ENCODE results near the gene DNAJC25. TPM values are rescaled to one million over a fixed set of nuclear protein-coding genes. Genes with fewer than 3 reads are reported as not detected.

Gene DNAJC25
- total RNA-seq (2014; rRNA removed; shearing (Covaris generic)), result 8.9 and 9.6 TPM in 2 replicates
- polyA plus RNA-seq (2016; fragmentation: Nextera tagmentation; extraction: Ambion mirVana), result 6.8 and 8.4 TPM in 2 replicates
- long read RNA-seq, partial matches to known transcripts, result 1 of 1 reads
- long read RNA-seq, other reads (novel, unspliced or antisense), result 0 of 1 reads

- peak within 1 kb of the TSS; percentile 96 for H2AFZ ChIP-seq
- H3K9me3 Mint-ChIP-seq, result no peaks in the 10 kb centered on the region
- H3K4me3 ChIP-seq, result peak within 1 kb of the TSS; percentile 78
- no peaks in the 10 kb centered on the region for H3K36me3 ChIP-seq (ENCODE audit: insufficient read depth)
- peak; percentile 93 for ATAC-seq
- peaks cover 49% of the 10 kb centered on the region for H3K79me2 ChIP-seq (replicated peaks; ENCODE audit: insufficient read depth)
- no peaks in the 10 kb centered on the region for H3K9me2 ChIP-seq (ENCODE audit: insufficient read depth)
- H4K20me1 ChIP-seq (replicated peaks; ENCODE audit: insufficient read depth), result peaks cover 13% of the 10 kb centered on the region; the same call in 1 of the 2 replicates
- peaks cover 30% of the 10 kb centered on the region for H3K4me1 Mint-ChIP-seq
- peak within 1 kb of the TSS; percentile 86 for H3K4me2 ChIP-seq
- H3K27me3 ChIP-seq (ENCODE audit: insufficient read depth), result no peaks in the 10 kb centered on the region
- peak within 1 kb of the TSS; percentile 95 for H3K4me3 Mint-ChIP-seq
- no peaks in the 10 kb centered on the region for H3F3A ChIP-seq (replicated peaks; ENCODE audit: low read depth)
- H3K27ac Mint-ChIP-seq, result peak within 1 kb of the TSS; percentile 79
- H3K4me1 ChIP-seq (ENCODE audit: insufficient read depth), result peaks cover 8% of the 10 kb centered on the region
- 0 out of 2 replicates have a peak within 1 kb of the TSS, but pooled peaks have one; percentile 79 for H3K27ac ChIP-seq (ENCODE audit: low read depth)
- peak; percentile 99 for DNase-seq (ENCODE audit: low spot score)
- no peaks in the 10 kb centered on the region for H3K36me3 Mint-ChIP-seq (ENCODE audit: low read depth)
- TF ChIP-seq EZH2phosphoT487 (IDR thresholded peaks at IDR 0.05; ENCODE audit: unreplicated experiment) (no peak), CREB1 (CRISPR knock-in tag; IDR thresholded peaks at IDR 0.05; ENCODE audit: low read depth) (peak; percentile 91), ETS1 (IDR thresholded peaks at IDR 0.05) (no peak; the same call in 1 of the 2 replicates), ZNF331 (CRISPR knock-in tag; IDR thresholded peaks at IDR 0.05; ENCODE audit: low read depth) (no peak), POLR2AphosphoS5 (IDR thresholded peaks at IDR 0.05; ENCODE audit: low read depth) (peak; percentile 98), JUNB (IDR thresholded peaks at IDR 0.05; ENCODE audit: unreplicated experiment) (no peak), CTCF (conservative IDR thresholded peaks at IDR 0.05; ENCODE audit: low read depth in 2 of 2) (no peak), NANOG (IDR thresholded peaks at IDR 0.05; ENCODE audit: borderline replicate concordance) (no peak), EZH2 (IDR thresholded peaks at IDR 0.05; ENCODE audit: low read depth, unreplicated experiment) (no peak)
- TF ChIP-seq, protein P1, sequence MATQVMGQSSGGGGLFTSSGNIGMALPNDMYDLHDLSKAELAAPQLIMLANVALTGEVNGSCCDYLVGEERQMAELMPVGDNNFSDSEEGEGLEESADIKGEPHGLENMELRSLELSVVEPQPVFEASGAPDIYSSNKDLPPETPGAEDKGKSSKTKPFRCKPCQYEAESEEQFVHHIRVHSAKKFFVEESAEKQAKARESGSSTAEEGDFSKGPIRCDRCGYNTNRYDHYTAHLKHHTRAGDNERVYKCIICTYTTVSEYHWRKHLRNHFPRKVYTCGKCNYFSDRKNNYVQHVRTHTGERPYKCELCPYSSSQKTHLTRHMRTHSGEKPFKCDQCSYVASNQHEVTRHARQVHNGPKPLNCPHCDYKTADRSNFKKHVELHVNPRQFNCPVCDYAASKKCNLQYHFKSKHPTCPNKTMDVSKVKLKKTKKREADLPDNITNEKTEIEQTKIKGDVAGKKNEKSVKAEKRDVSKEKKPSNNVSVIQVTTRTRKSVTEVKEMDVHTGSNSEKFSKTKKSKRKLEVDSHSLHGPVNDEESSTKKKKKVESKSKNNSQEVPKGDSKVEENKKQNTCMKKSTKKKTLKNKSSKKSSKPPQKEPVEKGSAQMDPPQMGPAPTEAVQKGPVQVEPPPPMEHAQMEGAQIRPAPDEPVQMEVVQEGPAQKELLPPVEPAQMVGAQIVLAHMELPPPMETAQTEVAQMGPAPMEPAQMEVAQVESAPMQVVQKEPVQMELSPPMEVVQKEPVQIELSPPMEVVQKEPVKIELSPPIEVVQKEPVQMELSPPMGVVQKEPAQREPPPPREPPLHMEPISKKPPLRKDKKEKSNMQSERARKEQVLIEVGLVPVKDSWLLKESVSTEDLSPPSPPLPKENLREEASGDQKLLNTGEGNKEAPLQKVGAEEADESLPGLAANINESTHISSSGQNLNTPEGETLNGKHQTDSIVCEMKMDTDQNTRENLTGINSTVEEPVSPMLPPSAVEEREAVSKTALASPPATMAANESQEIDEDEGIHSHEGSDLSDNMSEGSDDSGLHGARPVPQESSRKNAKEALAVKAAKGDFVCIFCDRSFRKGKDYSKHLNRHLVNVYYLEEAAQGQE (IDR thresholded peaks at IDR 0.05; ENCODE audit: unreplicated experiment), result no peak
- peaks cover 4% of the 10 kb centered on the region for H3K27me3 Mint-ChIP-seq (ENCODE audit: insufficient read depth, low read depth, poor library complexity)
Observed at GRCh38 chr9:111631214-111631971, at the start of gene DNAJC25. TSS of gene DNAJC25 (plus strand) at chr9:111631334. CDS start at chr9:111631408, 74 bp downstream.

Measured in GM23338 (cell line).